Measurements from ENCODE around the gene ZMIZ1.

Gene ZMIZ1

DNA sequence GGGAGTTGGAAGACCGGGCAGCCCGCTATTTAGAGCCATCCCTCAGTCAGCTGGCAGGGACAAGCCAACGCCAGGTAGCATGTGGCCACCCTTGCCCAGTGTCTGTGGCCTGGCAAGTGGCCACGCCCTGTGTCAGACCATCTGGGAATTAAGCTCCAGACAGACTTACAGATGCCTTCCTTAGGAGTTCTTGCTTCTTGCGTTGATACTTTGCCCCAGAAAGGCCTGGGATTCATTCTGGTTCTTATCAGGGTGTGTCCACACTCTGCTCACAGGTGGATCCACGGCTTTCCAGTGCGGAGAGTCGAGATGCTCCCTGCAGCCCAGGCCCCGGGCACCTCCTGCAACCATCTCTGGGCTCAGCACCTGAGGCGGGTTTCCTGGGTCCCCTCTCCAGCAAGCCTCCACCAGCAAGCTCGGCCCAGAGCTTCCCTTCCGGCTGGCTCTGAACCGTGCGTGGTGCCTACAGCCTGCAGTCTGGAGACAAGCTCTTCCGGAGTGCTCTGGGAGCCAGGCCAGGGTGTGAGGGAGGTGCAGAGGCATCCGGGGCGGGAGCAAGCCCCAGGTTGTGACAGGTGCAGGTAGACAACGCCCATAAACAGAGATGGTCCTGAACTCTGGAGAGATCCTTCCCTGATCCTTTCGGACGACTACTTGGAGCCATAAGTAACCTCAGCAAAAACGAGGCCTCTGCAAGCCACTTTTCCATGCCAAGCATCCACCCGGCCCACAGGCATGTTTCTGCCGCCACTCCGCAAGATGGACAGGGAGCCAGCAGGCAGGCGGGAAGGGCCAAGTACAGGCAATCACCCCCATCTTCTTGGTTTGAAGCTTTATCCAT is 246.2 kb downstream of the ZMIZ1 start:
- no peak for DNase-seq

GRCh38 chr10:79315602-79315920 is 246.8 kb downstream of the ZMIZ1 start:
- no peak for DNase-seq

GRCh38 chr10:79316671-79317431 is 248.1 kb downstream of the ZMIZ1 start:
- no peak for DNase-seq

- no peak for DNase-seq
Observed at GRCh38 chr10:79318369-79318768, 249.6 kb downstream of the ZMIZ1 start.

DNA sequence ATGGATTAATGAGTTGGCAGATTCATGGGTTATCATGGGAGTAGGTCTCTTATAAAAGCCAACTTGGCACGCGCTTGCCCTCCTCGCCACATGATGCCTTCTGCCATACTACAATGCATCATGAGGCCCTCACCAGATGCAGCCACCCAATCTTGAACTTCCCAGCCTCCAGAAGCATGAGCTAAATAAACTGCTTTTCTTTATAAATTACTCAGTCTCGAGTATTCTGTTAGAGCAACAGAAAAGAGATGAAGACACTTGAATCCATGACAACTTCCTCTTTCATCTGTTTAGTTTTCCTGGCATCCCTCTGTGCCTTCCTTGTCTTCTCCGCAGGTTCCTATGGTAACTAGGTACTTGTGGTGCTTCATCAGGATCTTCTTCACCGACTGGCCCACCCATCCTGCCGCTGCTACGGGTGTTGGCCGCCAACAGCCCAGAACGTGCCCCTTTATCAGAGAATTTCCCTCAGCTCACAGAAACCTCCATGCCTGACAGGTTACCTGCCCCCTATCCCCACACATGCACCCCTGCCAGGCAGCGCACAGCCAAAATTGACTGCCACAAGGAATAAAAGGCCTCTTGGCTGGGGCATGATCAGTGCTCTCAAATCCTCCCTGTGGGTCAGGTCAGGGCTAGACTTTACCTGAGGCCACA is 250.5 kb downstream of the ZMIZ1 start:
- DNase-seq = no peak

GRCh38 chr10:79320316-79320715 is 251.6 kb downstream of the ZMIZ1 start:
- no peak for DNase-seq

DNA sequence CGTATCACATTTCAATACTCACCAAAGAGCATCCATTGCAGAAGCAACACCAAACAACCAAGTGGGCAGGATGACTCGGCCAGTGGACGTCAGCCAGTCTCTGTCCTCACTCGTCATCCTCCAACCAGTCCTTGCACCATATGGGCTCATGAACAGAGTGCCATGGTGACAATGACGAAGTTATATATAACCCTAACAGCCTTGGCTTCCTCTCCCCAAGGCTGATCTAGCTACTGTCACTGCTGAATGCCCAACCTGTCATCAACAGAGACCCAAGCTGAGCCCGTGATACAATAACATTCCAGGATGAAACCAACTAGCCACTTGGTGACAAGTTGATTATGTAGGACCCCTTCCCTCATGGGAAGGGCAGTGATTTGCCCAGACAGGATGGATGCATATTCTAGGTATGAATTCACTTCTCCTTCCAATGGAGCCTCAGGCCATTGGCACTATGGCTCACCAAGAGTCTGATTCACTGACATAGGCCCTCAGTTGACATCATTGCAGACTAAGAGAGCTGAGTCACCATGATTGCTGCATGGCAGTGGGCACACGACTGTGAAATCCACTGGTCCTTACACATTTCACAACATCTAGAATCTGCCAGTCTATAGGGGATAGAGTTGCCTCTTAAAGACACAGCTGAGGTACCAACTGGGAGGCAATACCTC is 252.2 kb downstream of the ZMIZ1 start:
- no peak for DNase-seq

GRCh38 chr10:79321494-79321882 is 252.7 kb downstream of the ZMIZ1 start:
- DNase-seq = no peak

DNA sequence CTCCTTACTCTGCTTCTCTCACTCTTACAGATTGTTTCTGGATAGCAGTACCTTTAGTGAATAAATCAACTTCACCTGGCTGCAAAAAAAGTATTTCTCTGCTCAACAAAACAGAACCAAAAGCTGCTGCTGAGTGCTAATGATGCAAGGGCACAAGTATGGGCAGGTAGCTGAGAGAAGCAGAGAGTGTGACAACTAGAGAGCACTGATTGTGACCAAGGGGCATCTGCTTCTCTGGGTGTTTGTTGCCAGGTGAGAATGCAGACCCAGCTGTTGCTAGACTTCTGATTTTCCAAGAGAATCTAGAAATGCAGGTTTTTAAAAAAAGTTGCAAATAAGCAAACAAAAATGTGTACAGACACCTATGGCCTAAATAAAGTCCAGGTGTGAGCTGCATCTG is 253.2 kb downstream of the ZMIZ1 start:
- DNase-seq = no peak

DNA sequence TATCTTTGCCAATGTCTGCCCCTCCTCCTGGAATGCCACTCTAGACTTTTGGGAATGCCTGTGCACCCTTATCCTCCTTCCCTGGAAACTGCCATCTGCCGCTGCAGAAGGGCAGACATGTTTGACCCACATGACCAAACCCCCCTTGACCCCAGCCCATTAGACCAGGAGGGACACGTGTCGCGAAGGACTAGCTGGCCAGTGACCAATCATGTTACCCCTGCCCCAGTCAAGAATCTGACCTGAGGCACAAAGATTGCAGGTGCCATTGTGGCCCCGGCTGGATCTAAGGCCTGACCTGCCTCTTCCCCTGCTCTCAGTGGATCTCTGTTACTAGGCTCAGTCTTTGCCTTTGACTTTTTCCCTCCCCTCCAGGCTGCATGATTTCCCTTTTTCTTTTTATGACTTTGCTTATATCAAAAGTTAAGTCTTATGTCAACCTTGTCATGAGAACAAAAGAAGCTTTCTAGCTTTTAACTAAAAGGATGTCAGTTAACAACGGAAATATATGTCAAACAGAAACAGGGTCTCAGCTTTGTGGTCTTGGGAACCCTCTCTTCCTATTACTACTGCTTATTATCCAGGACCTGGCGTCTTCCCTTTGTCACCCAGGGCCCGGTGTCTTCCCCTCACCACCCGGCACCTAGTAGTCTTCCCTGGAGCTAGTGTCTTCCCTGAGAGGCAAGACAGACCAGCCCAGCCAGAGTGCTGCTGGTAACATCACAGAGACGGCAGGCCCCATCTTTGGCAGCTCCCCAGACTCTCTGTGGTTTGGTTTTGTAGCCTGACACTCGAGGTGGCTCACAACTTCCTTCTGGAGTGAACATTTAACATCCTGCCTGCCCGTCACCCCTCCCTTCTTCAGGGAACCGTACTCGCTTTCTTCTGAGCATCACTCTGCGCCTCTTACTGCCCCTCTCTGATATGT is 254.1 kb downstream of the ZMIZ1 start:
- DNase-seq = no peak

- no peak for DNase-seq
Observed at GRCh38 chr10:79323602-79324001, 254.8 kb downstream of the ZMIZ1 start.

DNA sequence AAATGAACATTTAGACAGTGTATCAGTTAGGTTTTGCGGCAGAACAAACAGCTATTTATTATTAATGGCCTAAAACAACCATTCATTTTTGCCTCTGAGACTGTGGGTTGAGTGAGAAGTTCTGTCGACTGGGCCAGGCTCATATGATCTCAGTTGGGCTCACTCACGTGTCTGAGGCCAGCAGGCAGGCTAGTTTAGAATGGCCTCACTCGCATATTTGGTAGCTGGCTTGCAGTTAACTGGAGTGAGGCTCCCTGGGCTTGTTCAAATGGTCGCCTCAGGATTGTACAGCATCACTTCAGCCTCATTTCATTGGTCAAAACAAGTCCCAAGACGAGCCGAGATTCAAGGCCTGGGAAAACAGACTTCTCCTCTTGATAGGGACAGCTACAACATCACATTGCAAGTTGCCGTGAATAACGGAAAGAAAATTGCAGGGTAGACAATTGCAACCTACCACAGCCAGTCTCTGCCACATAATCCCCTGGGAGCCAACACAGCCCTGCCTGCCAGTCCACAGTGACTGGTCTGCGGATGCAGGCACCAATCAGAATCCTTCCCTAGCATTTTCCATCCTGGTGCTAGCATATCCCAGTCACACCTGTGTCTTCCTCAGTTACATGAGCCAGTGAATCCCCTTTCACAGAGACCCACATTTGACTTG is 255.4 kb downstream of the ZMIZ1 start:
- DNase-seq = no peak

GRCh38 chr10:79326361-79327089 is 257.8 kb downstream of the ZMIZ1 start:
- DNase-seq = no peak

DNA sequence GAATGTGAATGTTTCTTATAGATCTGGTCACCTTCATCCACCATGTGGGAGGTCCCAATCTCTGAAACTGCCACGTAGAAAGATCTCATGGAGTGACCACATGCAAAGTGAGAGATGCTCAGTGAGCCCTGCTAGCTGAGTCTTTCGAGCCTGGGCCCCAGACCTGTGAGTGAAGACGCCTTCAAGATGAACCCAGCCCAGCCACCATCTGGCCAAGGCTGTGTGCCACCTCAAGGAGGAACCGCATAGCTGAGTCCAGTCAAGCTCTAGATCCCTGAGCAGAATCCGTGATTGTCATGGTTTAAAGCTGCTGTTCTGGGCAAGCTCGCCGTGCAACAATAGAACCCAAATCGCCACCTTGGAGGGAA is 258.3 kb downstream of the ZMIZ1 start:
- DNase-seq = no peak

- DNase-seq = no peak
Observed at GRCh38 chr10:79328147-79328701, 259.5 kb downstream of the ZMIZ1 start.

GRCh38 chr10:79328737-79329504 is 260.2 kb downstream of the ZMIZ1 start:
- no peak for DNase-seq

DNA sequence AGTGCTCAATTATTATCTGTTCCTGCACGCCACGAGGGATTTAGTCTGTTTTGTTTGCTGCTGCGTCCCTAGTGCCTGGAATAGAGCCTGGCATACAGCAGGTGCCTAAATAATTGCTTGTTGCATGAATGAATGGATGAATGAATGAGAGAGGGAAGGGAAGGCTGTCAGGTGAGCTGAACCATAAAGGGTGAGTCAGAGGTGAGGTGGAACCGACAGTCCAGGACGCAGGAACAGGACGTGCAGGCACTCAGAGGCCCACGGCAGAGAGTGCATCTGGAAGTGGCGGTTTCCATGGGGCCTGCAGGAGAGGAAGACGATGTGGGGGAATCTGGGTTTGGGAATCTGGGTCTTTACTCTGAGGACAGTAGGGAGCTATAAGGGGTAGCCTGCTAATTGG is 260.8 kb downstream of the ZMIZ1 start:
- no peak for DNase-seq

DNA sequence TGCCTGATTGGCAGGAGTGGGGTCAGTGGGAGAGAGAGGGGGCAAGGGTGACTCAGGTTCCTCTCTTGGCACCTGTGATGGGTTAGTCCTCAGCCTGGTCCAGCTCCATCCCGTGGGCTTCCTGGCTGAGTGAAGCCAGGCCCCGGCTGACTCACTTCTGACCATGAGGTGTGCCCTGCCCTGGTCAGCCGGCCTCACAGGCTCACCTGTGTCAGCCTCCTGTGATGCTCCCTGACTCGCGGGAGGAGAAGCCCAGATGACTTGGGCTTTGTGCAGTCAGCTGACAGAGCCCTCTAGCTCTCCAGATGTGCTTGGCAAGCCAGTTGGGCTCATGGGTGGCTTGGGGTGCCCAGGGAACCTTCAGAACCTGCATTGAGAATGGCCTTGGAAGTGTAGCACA is 262.5 kb downstream of the ZMIZ1 start:
- no peak for DNase-seq

- DNase-seq = no peak
Observed at GRCh38 chr10:79331709-79332108, 262.9 kb downstream of the ZMIZ1 start.

All from NCI-H187 (cell line).